NCI-H82 (cell line): ENCODE data around the gene ECE2.

Experiments used
- DNase-seq: peaks from one replicate; lab custom pipeline; 2025; lab: John Stamatoyannopoulos, UW

ECE2 gene

DNA sequence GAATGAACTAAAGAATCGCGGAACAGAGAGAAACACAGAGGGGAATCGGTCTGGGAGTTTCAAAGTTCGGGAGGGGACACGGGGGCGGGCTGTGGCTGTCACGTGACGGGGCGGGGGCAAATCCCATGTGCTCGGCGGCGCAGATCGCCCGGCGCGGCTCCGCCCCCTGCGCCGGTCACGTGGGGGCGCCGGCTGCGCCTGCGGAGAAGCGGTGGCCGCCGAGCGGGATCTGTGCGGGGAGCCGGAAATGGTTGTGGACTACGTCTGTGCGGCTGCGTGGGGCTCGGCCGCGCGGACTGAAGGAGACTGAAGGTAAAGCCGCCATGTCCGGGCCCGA is 38.5 kb downstream of the ECE2 start, which contains the start of gene EIF4G1:
Gene EIF4G1 (plus strand): TSS at position 244 of the 337 bp plus-strand sequence. CDS start 1,191 bp downstream, outside the sequence.
- DNase-seq, result peak; percentile 98

DNA sequence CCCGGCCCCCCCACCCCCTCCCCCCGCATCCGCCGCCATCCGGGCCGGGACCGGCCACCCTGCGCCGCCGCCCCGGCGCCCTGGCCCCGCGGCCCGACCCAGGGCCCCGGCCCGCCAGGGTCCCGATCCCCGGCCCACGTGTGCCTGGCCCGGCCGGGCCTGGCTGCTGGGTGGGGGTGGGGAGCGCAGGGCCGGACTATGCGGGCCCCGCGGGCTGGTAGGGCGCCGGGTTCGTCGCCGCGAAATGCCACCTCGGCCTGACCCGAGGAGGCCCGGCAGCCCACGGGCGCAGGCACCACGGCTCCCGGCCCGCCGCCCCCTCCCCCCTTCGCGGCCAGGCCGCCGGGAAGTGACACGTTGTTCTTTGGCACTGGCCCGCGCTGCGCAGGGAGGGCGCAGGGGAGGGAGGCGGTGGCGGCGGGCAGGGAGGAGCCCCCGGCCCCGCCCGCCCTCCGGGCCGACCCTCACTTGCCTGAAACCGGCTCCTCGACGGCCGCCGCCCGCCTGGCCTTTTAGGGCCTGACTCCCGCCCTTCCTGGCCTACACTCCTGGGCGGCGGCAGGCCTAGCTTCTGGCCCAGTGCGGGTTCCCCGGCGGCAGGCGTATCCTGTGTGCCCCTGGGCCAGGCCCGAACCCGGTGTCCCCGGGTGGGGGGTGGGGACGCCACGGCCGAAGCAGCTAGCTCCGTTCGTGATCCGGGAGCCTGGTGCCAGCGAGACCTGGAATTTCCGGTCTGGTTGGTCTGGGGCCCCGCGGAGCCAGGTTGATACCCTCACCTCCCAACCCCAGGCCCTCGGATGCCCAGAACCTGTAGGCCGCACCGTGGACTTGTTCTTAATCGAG is 39.1 kb downstream of the ECE2 start:
- peak; percentile 71 for DNase-seq

- peak; percentile 66 for DNase-seq
Observed at GRCh38 chr3:184315543-184315867, 39.7 kb downstream of the ECE2 start.

DNA sequence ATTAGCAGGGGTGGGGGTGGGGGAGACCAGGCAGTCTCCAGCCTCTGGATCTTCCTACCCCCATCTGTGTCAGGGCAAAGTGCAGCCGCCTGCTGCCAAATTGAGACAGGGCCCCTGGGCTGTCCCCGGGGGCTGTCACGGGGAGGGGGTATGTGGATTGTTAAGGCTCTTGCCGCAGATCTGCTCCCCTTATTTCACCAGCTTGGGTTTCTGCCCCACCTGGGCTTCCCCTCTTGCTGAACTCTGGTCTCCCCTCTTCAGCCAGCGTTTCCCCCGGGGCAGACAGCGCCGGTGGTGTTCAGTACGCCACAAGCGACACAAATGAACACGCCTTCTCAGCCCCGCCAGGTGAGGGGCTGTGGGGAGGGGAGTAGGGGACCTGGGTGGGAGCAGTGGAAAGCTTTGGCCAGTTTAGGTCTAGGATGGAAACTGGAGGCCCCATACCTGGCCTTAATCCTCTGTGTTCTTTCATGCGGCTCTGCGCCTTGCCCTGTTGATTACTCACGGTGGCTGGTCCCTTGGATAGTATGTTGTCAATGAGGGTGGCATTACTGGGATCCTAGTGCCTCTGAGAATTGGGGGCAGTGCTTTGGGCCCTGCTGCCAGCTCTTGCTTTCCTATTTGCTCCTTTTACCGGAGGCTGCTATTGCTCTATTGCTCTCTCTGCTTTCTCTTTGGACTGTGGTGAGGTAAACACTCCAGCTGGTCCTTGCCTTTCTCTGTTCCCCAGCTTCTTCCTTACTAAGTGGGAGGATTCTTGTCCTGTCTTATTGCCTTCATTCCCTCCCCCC is 40.2 kb downstream of the ECE2 start:
- peak; percentile 35 for DNase-seq

DNA sequence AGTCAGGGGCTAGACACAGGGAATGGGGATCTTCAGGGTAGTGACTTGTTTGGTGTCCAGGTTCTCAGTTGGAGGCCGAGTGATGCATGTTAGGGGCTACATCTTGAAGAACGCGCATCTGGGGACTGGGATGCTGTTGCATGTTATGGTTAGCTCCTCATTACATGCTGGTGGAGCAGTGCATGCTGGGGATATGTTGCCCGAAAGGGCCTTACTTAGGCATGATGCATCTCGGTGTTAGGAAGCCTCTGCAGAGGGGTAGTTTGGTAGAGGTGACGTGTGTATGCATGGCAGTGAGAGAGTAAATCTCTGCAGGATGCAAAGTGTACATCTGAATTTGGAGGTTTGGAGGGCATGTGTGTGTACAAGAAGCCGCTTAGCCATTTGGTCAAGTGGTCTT is 41.0 kb downstream of the ECE2 start:
- no peak for DNase-seq

GRCh38 chr3:184317201-184317600 is 41.4 kb downstream of the ECE2 start:
- no peak for DNase-seq

- no peak for DNase-seq
Observed at GRCh38 chr3:184320104-184320445, 44.3 kb downstream of the ECE2 start.

- no peak for DNase-seq
Observed at GRCh38 chr3:184321666-184322065, 45.8 kb downstream of the ECE2 start.

GRCh38 chr3:184322731-184323487 is 47.1 kb downstream of the ECE2 start:
- no peak for DNase-seq

- DNase-seq, result no peak
Observed at GRCh38 chr3:184323696-184324095, 47.9 kb downstream of the ECE2 start.

GRCh38 chr3:184325269-184325668 is 49.4 kb downstream of the ECE2 start:
- DNase-seq, result no peak

- DNase-seq, result no peak
Observed at GRCh38 chr3:184325715-184326369, 50.0 kb downstream of the ECE2 start.

- no peak for DNase-seq
Observed at GRCh38 chr3:184327171-184327570, 51.3 kb downstream of the ECE2 start.

GRCh38 chr3:184328516-184328915 is 52.7 kb downstream of the ECE2 start:
- no peak for DNase-seq

DNA sequence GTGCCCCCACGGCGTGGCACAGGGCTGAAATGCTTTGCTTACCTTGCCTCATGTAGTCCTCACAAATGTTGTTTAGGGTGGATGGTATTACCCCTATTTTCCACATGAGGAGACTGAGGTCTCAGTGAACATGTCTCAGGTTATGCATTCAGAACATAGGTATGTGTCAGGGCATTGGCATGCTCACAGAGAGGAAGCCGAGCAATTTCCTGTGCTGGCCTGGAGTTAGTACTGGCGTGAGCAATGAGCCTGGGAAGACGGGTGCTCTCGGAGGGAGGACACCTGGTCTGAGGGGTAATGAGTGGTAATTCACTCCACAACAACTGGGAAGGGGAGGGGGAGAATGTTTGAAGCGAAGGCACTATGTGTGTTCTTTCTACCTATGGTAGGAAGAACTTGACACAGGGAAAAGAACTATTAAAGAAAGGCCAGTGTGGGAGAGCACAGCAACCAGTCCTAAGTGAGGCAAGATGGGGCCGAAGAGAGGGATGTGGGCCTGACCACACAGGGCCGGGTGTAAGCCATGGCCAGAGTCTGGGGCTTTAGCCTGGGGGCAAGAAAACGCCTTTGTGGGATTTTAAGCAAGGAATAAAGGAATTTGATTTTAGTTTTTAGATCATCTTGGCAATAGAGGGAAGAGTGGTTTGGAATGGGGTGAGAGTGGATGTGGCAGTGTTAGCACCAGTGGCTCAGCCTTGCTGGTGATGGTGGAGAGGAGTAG is 56.7 kb downstream of the ECE2 start:
- no peak for DNase-seq

GRCh38 chr3:184333190-184333589 is 57.4 kb downstream of the ECE2 start:
- DNase-seq, result no peak

GRCh38 chr3:184333700-184334099 is 57.9 kb downstream of the ECE2 start:
- DNase-seq, result no peak

DNA sequence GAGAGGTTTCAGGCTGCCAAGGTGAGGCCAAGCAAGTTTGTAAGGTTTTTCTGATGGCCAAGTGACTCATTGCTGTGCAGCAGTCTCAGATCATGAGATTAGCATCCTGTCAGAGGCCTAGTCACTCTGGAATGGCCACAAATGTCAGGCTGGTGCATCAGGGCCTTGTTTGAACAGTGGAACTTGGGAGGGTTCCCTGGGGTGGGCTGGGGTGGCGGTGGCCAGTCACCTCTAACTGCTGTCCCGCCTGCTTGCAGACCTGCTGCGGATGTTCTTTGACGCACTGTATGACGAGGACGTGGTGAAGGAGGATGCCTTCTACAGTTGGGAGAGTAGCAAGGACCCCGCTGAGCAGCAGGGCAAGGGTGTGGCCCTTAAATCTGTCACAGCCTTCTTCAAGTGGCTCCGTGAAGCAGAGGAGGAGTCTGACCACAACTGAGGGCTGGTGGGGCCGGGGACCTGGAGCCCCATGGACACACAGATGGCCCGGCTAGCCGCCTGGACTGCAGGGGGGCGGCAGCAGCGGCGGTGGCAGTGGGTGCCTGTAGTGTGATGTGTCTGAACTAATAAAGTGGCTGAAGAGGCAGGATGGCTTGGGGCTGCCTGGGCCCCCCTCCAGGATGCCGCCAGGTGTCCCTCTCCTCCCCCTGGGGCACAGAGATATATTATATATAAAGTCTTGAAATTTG is 58.8 kb downstream of the ECE2 start:
- no peak for DNase-seq

GRCh38 chr3:184335291-184335660 is 59.5 kb downstream of the ECE2 start:
- no peak for DNase-seq

DNA sequence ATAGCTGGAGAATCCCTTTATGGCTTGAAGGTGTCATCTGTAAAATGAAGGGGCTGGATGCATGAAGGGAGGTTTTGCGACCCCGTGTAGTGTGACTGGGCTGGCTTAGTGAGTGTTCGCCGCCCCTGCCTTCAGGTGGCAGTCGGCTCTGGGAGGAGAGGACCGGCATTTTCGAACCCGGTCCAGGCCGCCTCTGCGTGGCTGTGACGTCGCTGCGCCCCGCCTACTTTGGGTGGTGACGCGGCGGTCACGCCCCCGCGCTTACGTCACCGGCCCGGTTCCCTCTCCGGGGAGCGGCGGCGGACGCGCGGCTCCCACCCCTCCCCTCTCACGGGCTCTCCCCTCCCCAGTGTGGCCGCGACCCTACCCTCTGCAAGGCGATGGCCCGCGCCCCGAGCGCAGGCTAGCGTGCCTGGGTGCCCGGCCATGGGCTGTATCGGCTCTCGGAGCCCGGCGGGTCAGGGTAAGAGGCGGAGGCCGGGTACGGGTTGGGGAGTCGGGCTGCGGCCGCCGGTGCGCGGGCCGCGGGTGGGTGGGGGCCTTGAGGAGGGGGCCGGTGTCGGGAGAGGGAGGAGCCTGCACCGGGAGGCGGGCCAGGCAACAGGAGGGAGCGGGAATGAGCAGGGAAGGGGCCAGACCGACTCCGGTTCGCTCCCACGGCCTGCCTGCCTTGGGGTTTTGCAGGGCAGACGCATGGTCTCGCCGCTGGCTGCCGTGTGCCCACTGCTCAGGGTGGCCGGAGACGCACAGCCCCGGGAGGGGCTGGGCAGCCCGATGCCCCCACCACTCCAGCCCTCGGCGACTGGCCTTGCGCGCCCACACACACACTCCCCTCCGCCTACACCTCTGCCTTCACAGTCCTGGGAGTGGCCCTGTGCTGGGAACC is 60.1 kb downstream of the ECE2 start:
- DNase-seq, result peak; percentile 94
